Activated CD8-positive, alpha-beta memory T cell treated with anti-CD3 and anti-CD28 coated beads for 1 hour (primary cell): ENCODE results near the gene DKK3.
"Not testable (repeated sequence)": the region's sequence is repeated elsewhere in the genome, so short reads cannot be mapped to it uniquely, and the experiment has no call there.

Experiments
- DNase-seq, 2 donors: peaks; one replicate each; pipeline ENCODE4 v3.0.0-alpha.2; 2020; ENCODE audit warnings: low read depth in 1 of 2; ENCODE audit errors: extremely low read depth in 1 of 2

DKK3 gene

DNA sequence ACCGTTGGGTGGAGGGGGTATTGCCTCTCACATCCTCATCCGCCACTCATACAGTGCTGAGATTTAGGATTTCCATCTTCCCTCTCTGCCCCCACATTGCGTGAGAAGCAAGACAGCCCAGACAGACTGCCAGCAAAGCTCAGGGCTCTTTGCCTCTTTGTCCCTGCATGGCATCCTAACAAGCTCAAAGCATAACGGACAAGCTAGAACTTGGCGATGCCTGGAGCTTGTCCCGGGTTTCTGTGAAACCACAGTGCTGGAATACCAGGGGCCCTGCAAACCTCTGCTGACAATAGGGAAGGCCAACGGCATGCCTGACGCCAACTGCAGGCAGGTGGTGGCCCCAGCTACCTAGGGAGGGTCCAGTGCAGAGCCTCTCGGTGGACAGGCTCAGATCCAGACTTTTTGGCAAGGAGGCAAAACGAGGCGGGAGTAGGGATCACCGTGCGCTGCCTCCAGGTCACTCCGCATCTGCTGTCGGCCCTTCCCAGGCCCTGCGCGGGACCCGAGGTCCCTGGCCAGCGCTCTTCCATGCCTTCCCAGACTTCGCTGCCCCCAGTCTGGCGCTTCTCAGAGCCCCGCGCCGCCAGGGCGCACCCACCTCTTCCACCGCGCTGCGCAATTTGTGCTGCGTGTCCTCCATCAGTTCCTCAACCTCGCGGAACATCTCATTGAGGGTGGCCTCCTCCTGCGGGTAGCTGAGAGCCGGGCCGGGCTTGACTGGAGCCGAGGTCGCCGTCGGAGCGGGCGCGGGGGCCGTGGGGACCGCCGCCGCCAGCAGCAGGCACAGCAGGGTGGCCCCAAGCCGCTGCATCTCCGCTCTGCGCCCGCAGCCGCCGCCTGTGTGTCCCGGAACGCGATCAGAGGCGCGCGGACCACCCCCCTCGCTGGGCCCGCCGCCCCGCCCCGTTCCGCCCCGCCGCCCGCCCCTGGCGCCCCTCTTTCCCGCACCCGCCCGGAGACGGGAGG is at the start of gene DKK3:
DKK3 (minus strand) TSS at position 858 of the 969 bp plus-strand sequence; CDS start at position 814, 44 bp downstream.
- DNase-seq, result no peak

DNA sequence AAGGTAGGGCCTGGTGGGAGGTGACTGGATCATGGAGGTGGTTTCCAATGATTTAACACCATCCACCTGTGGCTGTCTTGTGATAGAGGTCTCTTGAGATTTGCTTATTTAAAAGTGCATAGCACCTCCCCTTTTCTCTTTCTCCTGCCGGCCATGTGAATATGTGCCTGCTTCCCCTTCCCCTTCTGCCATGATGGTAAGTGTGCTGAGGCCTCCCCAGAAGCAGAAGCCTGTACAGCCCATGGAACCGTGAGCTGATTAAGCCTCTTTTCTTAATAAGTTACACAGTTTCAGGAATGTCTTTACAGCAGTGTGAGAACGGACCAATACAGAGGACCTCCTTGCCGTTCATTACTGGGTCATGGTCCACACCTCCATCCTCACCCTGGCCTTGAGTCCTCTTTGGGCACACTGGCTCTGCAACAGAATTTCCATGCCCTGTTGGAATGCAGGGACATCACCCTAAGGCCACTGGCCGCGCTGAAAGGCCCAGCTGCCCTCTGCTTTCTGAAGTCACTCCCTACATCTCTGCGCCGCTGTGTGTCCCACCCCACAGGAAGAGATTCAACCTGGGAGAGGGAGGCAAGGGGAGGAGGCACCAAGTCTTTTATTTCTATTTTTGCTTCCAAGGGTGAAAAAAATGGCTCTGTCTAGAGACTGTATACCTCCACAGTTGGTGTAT is 49.0 kb upstream of the DKK3 start:
- DNase-seq, result no peak

GRCh38 chr11:12056119-12056518 is 47.7 kb upstream of the DKK3 start:
- no peak for DNase-seq

- DNase-seq, result no peak
Observed at GRCh38 chr11:12053606-12054361, 45.4 kb upstream of the DKK3 start.

GRCh38 chr11:12052676-12053605 is 44.5 kb upstream of the DKK3 start:
- DNase-seq, result no peak

DNA sequence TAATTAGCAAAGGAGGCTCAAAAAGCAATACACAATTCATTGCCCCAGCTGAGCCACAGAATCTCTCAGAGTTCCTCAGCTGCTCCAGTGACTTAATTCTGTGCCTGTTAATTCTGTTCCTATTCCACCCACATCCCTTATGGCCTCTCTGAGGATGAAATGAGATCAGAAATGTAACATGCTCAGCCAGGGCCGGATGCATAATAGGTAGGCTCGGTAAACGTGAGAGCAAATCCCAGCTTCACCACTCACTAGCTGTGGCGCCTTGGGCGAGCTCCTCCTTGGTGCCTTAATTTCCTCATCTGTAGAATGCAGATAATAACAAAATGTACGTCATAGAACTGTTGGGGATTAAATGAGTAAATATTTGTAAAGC is 42.8 kb upstream of the DKK3 start:
- no peak for DNase-seq

GRCh38 chr11:12050470-12051286 is 42.3 kb upstream of the DKK3 start:
- no peak for DNase-seq

DNA sequence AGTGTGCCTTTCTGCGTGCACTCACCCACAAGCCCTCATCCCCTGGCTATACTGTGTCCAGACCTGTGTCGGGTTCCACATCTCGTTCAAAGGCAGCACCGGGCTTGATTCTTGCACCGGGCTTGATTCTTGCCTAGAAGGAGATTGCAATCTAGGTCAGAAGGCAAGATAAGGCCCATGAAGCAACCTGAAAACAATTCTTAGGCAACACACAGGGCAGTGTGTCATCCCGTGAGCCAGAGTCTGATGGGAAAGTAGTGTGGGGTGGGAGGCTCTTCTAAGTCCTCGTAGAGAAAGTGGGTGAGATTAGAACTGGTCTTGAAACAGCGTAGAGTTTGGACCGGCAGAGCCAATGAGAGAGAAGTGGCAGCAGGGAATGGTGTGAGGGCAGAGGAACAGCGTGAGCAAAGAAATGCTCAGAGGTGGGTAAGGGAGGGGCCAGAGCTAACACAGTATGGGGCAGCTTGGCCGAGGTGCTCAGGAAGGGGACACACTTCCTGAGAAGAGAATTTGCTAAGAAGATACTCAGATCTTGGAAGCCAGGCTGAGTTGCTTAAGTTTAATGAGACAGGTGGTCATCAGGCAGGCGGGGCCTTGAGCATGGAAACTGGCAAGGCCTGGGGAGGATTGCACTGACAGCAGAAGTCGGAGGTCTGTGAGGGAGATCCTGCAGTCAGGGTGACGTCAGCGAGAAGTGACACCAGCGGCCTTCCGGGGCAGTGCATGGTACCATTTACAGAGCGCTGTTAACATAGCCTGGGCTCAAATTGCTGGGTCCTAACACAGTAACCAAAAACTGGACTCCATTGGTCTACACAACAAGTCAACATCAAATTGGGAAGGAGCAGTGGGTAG is 40.7 kb upstream of the DKK3 start:
- no peak for DNase-seq

GRCh38 chr11:12046636-12047236 is 38.3 kb upstream of the DKK3 start:
- DNase-seq, result no peak

DNA sequence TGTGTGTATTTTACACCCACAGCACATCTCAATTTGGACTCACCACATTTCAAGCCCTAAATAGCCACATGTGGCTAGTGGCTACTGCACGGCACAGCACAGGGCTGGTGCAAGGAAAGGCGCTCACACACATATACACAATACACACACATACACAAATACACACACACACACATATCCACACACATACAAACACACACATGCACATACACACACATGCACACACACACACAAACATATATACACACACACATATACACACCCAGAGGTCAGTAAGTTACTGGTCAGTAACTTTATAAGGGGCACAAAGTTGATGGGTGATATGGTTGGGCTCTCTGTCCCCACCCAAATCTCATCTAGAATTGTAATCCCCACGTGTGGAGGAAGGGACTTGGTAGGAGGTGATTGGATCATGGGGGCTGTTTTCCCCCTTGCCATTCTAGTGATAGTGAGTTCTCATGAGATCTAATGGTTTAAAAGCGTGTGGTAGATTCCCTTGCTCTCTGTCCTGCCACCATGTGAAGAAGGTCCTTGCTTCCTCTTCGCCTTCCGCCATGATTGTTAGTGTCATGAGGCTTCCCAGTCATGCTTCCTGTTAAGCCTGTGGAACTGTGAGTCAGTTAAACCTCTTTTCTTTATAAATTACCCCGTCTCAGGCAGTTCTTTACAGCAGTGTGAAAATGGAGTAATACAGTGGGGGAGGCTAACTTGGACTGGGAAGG is 37.6 kb upstream of the DKK3 start:
- no peak for DNase-seq

DNA sequence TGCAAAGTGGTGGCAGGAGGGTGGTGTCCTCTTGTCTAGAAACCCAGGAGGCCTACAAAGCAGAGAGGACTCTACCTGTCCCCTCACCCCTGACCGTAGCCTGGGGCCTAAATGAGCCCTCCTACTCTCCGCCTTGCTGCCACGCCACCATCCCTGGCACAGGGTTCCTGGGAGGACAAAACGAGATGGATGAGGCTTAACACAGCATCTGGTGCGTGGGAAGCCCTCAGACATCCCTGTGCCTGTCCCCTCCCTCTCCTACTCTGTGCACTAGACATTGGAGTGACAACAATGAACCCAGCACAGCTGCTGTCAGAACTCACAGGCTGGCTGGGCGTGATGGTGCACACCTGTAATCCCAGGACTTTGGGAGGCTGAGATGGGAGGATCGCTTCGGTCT is 36.4 kb upstream of the DKK3 start:
- DNase-seq, result no peak

- peak in 1 of 2 donors; percentile 37 for DNase-seq
Observed at GRCh38 chr11:12043959-12044791, 35.7 kb upstream of the DKK3 start.

- no peak for DNase-seq
Observed at GRCh38 chr11:12043221-12043620, 34.8 kb upstream of the DKK3 start.

- no peak for DNase-seq
Observed at GRCh38 chr11:12042215-12042676, 33.8 kb upstream of the DKK3 start.

GRCh38 chr11:12040719-12041118 is 32.3 kb upstream of the DKK3 start:
- not testable (repeated sequence) for DNase-seq

DNA sequence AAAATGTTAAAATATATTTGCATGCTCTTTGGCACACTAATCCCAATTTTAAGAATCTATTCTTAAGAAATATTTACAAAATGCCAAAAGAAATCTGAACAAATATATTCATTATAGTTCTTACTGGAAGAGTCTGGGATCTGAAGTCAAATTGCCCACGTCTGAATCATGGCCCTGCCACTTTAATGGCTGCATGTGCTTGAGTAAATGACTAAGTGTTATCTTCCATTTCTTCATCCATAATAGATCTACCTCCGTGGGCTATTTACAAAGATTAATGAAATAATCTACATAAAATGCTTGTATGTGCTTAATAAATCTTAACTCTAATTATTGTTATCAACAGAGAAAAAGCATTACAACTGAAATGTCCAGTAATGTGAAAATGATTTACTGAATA is 24.5 kb upstream of the DKK3 start:
- DNase-seq, result no peak
